ENCODE data around the gene SYCP2L. TPM values are rescaled to one million over a fixed set of nuclear protein-coding genes. Genes with fewer than 3 reads are reported as not detected.

Gene SYCP2L
- total and polyA plus RNA-seq, 9 of the 15 experiments (the other 6 are each of a cell fraction or from before 2014, with no cell fraction given): 12.4 to 46.9 (median 22.0) TPM

GRCh38 chr6:10837995-10838793, 48.7 kb upstream of the SYCP2L start, which contains the start of gene MAK (continued):
- peak; percentile 78; the same call in 1 of the 2 replicates for TF ChIP-seq FOXJ3 (CRISPR knock-in tag; IDR thresholded peaks at IDR 0.05)
- TF ChIP-seq MBD2 (IDR thresholded peaks at IDR 0.05; ENCODE audit: borderline replicate concordance, low read depth): 0 out of 2 replicates have a peak, but pooled peaks have one; percentile 51
- TF ChIP-seq ZNF639 (CRISPR knock-in tag; conservative IDR thresholded peaks at IDR 0.05 in 1 of 2, IDR thresholded peaks at IDR 0.05 in 1 of 2): 0 out of 4 replicates have a peak, but pooled peaks of 1 of the 2 experiments have one; percentile 11
- peak; percentile 6; the same call in 1 of the 2 replicates for TF ChIP-seq LEF1 (IDR thresholded peaks at IDR 0.05)
- TF ChIP-seq ARID3A (IDR thresholded peaks at IDR 0.05; ENCODE audit: borderline replicate concordance, low read depth, low read length): no peak
- TF ChIP-seq CHAMP1 (IDR thresholded peaks at IDR 0.05): no peak
- peak; percentile 84 for TF ChIP-seq VEZF1 (CRISPR knock-in tag; IDR thresholded peaks at IDR 0.05)
- TF ChIP-seq ZKSCAN3 (CRISPR knock-in tag; IDR thresholded peaks at IDR 0.05): no peak
- peak; percentile 23; the same call in 1 of the 2 replicates for TF ChIP-seq TOE1 (IDR thresholded peaks at IDR 0.05; ENCODE audit: borderline replicate concordance)
- TF ChIP-seq TOE1 (CRISPR knock-in tag; IDR thresholded peaks at IDR 0.05; ENCODE audit: borderline replicate concordance, low read depth): no peak
- 0 out of 4 replicates have a peak, but pooled peaks of 1 of the 2 experiments have one; percentile 58 for TF ChIP-seq FOXA3 (CRISPR knock-in tag; conservative IDR thresholded peaks at IDR 0.05 in 1 of 2, IDR thresholded peaks at IDR 0.05 in 1 of 2)
- peak; percentile 44 for TF ChIP-seq TAF1 (IDR thresholded peaks at IDR 0.05; ENCODE audit: control insufficient read depth, extremely low read depth, insufficient read depth, low read length, severe bottlenecking)
- TF ChIP-seq MYNN (IDR thresholded peaks at IDR 0.05): no peak
- TF ChIP-seq MYNN (CRISPR knock-in tag; IDR thresholded peaks at IDR 0.05): no peak
- no peak; the same call in 1 of the 2 replicates for TF ChIP-seq SOX6 (IDR thresholded peaks at IDR 0.05)
- no peak for TF ChIP-seq ZFP30 (CRISPR knock-in tag; IDR thresholded peaks at IDR 0.05; ENCODE audit: borderline replicate concordance)
- no peak for TF ChIP-seq MECOM (CRISPR knock-in tag; IDR thresholded peaks at IDR 0.05)
- TF ChIP-seq ZNF263 (CRISPR knock-in tag; IDR thresholded peaks at IDR 0.05; ENCODE audit: borderline replicate concordance): peak; percentile 57
- TF ChIP-seq SIN3A (IDR thresholded peaks at IDR 0.05; ENCODE audit: borderline replicate concordance in 2 of 2, control insufficient read depth in 1 of 2, low read depth in 2 of 2, low read length in 2 of 2): peak; percentile 86 to 89
